Measurements from ENCODE around the gene IGFBP6. TPM values are rescaled to one million over a fixed set of nuclear protein-coding genes. Genes with fewer than 3 reads are reported as not detected.

Gene IGFBP6
- total RNA-seq, 3 donors from 2014 or later = 10.0 to 93.4 (median 27.1) TPM

- intact Hi-C loops (cut with DNase I, micrococcal nuclease) = no loop called here
- Histone ChIP-seq H3K4me1 (ENCODE audit: low read depth) (peaks cover 4% of the 10 kb centered on the region), H3K36me3 (ENCODE audit: low read depth) (no peaks in the 10 kb centered on the region), H3K4me3 (no peak overlapping the region), H3K9me3 (no peaks in the 10 kb centered on the region)
- ATAC-seq (no peak), DNase-seq (no peak)
- TF ChIP-seq, protein P1, sequence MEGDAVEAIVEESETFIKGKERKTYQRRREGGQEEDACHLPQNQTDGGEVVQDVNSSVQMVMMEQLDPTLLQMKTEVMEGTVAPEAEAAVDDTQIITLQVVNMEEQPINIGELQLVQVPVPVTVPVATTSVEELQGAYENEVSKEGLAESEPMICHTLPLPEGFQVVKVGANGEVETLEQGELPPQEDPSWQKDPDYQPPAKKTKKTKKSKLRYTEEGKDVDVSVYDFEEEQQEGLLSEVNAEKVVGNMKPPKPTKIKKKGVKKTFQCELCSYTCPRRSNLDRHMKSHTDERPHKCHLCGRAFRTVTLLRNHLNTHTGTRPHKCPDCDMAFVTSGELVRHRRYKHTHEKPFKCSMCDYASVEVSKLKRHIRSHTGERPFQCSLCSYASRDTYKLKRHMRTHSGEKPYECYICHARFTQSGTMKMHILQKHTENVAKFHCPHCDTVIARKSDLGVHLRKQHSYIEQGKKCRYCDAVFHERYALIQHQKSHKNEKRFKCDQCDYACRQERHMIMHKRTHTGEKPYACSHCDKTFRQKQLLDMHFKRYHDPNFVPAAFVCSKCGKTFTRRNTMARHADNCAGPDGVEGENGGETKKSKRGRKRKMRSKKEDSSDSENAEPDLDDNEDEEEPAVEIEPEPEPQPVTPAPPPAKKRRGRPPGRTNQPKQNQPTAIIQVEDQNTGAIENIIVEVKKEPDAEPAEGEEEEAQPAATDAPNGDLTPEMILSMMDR (IDR thresholded peaks at IDR 0.05) = no peak
Measured at GRCh38 chr12:53077030-53077429, 20.4 kb upstream of the IGFBP6 start.

- ATAC-seq (peak; percentile 36), DNase-seq (peak in 1 of 3 donors; percentile 63)
- intact Hi-C loops (cut with DNase I, micrococcal nuclease) = no loop called here
- H3K4me3 ChIP-seq = peak overlapping the region; percentile 20
- TF ChIP-seq, protein P1 (IDR thresholded peaks at IDR 0.05) = no peak
- no peaks in the 10 kb centered on the region for H3K9me3 ChIP-seq
- H3K36me3 ChIP-seq (ENCODE audit: low read depth) = no peaks in the 10 kb centered on the region
- peaks cover 4% of the 10 kb centered on the region for H3K4me1 ChIP-seq (ENCODE audit: low read depth)
Measured at GRCh38 chr12:53078425-53079225, 18.8 kb upstream of the IGFBP6 start.

DNA sequence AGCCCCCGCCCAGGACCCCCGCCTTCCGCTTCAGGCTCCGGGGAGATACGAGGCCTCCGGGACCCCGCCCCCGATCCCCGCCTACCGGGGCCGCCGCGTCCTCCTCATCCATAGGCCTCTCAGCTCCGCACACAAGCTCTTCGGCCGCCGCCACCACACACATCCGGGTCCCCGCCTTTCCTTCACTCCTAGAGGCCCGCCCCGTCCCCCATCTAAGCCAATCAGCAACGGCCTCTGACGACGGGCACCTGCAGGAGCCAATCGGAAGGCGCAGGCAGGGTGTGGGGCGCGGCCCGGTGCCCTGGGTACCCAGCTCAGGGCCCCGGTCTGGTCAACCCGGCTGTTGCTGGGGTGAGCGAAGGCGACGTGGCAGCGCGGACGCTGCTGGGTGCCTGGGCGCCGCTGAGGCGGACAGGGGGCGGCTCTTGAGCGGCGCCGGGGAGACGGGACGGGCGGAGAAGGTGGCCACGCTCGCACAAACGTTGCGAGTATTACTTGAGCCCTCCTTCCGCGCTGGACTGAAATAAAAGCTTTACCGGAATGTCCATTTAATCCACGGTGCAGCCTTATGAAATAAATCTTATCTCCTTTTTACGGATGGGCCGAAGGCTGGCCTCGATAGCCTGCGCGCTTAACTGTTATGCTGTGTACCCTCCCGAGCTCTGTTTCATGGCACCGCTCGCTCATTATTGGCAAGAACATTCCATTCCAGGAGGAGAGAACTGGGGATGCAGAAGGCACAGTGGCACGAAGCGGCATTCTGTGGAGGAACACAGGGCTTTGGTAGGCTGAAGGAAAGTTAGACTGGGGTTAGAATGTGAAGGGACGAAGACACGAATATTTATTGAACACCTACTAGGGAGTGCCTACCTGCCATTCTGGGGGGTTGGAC lies 18.0 kb upstream of the IGFBP6 start, which contains the start of gene SPRYD3:
SPRYD3 (minus strand) TSS at position 165 of the 892 bp plus-strand sequence; CDS start at position 108, 57 bp downstream.
- ATAC-seq (peak; percentile 99), DNase-seq (peak; percentile 97 to 99 (median 98))
- H3K36me3 ChIP-seq (ENCODE audit: low read depth) = no peaks in the 10 kb centered on the region
- no peaks in the 10 kb centered on the region for H3K9me3 ChIP-seq
- H3K4me1 ChIP-seq (ENCODE audit: low read depth) = peaks cover 4% of the 10 kb centered on the region
- intact Hi-C loops (cut with DNase I, micrococcal nuclease) = no loop called here
- TF ChIP-seq, protein P1 (IDR thresholded peaks at IDR 0.05) = no peak
- peak within 1 kb of the TSS; percentile 20 for H3K4me3 ChIP-seq

DNA sequence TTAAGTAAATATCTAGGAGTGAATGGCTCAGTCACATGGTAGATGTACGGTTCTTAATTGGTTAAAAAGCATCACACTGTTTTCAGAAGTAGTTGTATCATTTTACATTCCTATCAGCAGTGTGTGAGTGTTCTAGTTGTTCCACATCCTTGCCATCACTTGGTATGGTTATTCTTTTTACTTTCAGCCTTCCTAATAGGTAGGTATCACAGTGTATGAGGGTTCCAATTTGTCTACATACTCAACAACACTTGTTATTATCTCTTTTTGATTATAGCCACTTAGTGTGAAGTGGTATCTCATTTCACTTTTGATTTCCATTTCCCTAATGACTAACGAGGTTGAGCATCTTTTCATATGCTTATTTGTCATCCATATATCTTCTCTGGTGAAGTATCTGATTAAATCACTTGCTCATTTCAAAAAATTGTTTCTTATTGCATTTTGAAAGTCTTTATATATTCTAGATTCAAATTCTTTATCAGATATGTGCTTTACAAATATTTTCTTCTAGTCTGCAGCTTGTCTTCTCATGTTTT lies 14.8 kb upstream of the IGFBP6 start:
- Histone ChIP-seq H3K4me3 (no peak overlapping the region), H3K36me3 (ENCODE audit: low read depth) (no peaks in the 10 kb centered on the region), H3K9me3 (no peaks in the 10 kb centered on the region), H3K4me1 (ENCODE audit: low read depth) (peaks cover 4% of the 10 kb centered on the region)
- no peak for ATAC-seq
- intact Hi-C loops (cut with DNase I, micrococcal nuclease) = no loop called here
- no peak for DNase-seq
- TF ChIP-seq, protein P1 (IDR thresholded peaks at IDR 0.05) = no peak

DNA sequence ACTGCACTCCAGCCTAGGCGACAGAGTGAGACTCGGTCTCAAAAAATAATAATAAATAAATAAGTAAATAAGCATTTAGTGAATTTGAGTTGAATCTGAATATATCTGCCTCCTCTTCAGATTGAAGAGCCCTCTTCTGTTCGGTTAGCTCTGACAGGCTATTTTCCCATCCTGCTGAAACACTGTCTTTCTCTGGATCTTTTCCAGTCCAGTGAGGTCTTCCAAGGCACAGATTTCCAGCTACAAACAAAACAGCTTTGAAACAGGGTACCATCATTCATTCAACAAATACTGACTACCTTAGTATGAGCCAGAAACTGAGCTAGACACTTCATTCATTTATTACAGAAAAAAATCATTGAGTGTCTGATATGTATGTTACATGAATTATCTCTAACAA lies 11.1 kb upstream of the IGFBP6 start:
- no peaks in the 10 kb centered on the region for H3K36me3 ChIP-seq (ENCODE audit: low read depth)
- DNase-seq = no peak
- TF ChIP-seq, protein P1 (IDR thresholded peaks at IDR 0.05) = no peak
- intact Hi-C loops (cut with DNase I, micrococcal nuclease) = no loop called here
- no peak for ATAC-seq
- H3K4me1 ChIP-seq (ENCODE audit: low read depth) = no peaks in the 10 kb centered on the region
- H3K9me3 ChIP-seq = no peaks in the 10 kb centered on the region
- H3K4me3 ChIP-seq = no peak overlapping the region
